Endodermal cell (in vitro differentiated cells): ENCODE results near the gene RUNX1. TPM values are rescaled to one million over a fixed set of nuclear protein-coding genes. Genes with fewer than 3 reads are reported as not detected.

Source experiments
- DNase-seq: peaks from one replicate; pipeline ENCODE4 v3.0.0-alpha.2; 2017
- H3K27ac ChIP-seq: 2 replicates; pipeline ENCODE4 v1.5.1; 2013; ENCODE audit warnings: mild to moderate bottlenecking, low read depth, low read length, moderate library complexity
- H3K27me3 ChIP-seq: 2 replicates; pipeline ENCODE4 v1.6.1; 2013; ENCODE audit warnings: mild to moderate bottlenecking, low read length, moderate library complexity; ENCODE audit not compliant: insufficient read depth, control insufficient read depth, poor library complexity, severe bottlenecking
- H3K36me3 ChIP-seq: 2 replicates; pipeline ENCODE4 v1.7.0; 2013; ENCODE audit warnings: mild to moderate bottlenecking, low read length, moderate library complexity; ENCODE audit not compliant: control insufficient read depth, insufficient read depth
- H3K4me1 ChIP-seq: one replicate; pipeline ENCODE4 v1.7.0; 2013; ENCODE audit warnings: low read length; ENCODE audit not compliant: control insufficient read depth, insufficient read depth
- H3K4me3 ChIP-seq: 2 replicates; pipeline ENCODE4 v1.5.1; 2013; ENCODE audit warnings: mild to moderate bottlenecking, low read length, moderate library complexity
- H3K9ac ChIP-seq: 2 replicates; pipeline ENCODE4 v1.6.1; 2013; ENCODE audit warnings: mild to moderate bottlenecking, low read length, moderate library complexity; ENCODE audit not compliant: poor library complexity, severe bottlenecking; ENCODE audit errors: extremely low read depth
- H3K9me3 ChIP-seq: 2 replicates; pipeline ENCODE4 v1.6.1; 2013; ENCODE audit warnings: mild to moderate bottlenecking, low read length, moderate library complexity; ENCODE audit not compliant: control insufficient read depth
- H3K27ac Mint-ChIP-seq: 2 replicates; pipeline ENCODE4 v1.8.0; 2020; ENCODE audit warnings: mixed read lengths
- H3K27me3 Mint-ChIP-seq: 2 replicates; pipeline ENCODE4 v1.8.0; 2021; ENCODE audit warnings: mild to moderate bottlenecking, mixed read lengths; ENCODE audit not compliant: insufficient read depth
- H3K36me3 Mint-ChIP-seq: 2 replicates; pipeline ENCODE4 v1.8.0; 2020; ENCODE audit warnings: low read depth, mixed read lengths
- H3K4me1 Mint-ChIP-seq: 2 replicates; pipeline ENCODE4 v1.8.0; 2020; ENCODE audit warnings: mixed read lengths
- H3K4me3 Mint-ChIP-seq: 2 replicates; pipeline ENCODE4 v1.8.0; 2020; ENCODE audit warnings: mild to moderate bottlenecking, moderate library complexity, mixed read lengths
- H3K9me3 Mint-ChIP-seq: 2 replicates; pipeline ENCODE4 v1.8.0; 2020; ENCODE audit warnings: mild to moderate bottlenecking, mixed read lengths
- WGBS, 2 experiments: methylation state at CpG; one replicate each; pipeline versions ENCODE4 v1.1.5 to v1.1.7; 2013; ENCODE audit warnings: missing lambda C conversion rate in 2 of 2, mixed read lengths in 1 of 2; ENCODE audit not compliant: insufficient coverage in 1 of 2, insufficient read length in 1 of 2; 5-methylcytosine and 5-hydroxymethylcytosine counted together
- total RNA-seq, 2 donors: library from RNA; stranded (reverse); fragmentation: NEBNext Ultra II Directional in 1 of 2; extraction: Animal tissue kit (Norgen Biotek cat#: 25700) in 1 of 2; gene quantifications; 2 replicates in 1 of 2; 3 replicates in 1 of 2; pipeline ENCODE4 v1.2.1, GENCODE V29; 2021
- TF ChIP-seq, protein P1 (sequence below): fragments of 200-600 bp; sonication (generic); conservative IDR thresholded peaks from 2 replicates; pipeline ENCODE4 v1.5.0; 2021; ENCODE audit warnings: antibody characterized with exemption, mild to moderate bottlenecking

RUNX1 gene
- total RNA-seq, 2 donors from 2014 or later: 0.31 to 2.8 TPM

DNA sequence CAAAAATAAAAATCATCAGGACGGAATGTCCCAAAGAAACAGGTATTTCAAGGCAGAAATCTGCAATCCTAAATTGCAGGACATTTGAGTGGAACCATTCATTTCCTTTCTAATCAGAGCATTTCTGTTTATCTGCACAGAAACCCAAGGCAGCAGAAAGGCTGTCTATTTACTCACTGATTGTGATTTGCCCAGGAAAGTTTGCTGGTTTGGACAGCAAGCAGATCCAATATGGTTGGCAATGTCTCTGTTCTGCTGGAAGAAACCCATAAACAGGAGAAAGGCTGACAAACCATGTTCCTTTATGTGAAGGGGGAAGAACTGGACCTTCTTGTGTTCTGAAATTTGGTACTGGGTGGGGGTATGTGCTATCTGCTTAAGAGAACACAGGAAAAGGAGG lies 260.2 kb downstream of the RUNX1 start:
- no peak overlapping the region for H3K27ac Mint-ChIP-seq
- no peak overlapping the region for H3K4me3 Mint-ChIP-seq
- H3K27me3 ChIP-seq: no peaks in the 10 kb centered on the region

DNA sequence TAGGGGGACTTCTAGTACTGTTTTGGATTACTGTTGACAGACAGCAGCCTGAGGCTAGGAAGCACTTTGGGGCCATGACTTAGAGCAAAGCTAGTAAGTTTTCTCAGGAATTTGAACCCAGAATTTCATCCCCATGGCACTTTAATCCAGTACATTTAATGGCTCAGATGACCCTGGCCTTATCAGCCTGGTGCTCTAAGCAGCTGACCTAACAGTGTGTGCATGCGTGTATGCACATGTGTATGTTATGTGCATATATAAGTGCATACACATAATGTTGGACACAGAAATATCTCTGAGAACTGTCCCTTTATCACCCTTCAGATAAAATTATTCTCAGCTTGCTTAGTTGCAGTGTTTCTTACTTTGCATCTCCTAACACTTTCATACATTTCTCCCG lies 265.3 kb downstream of the RUNX1 start:
- H3K9me3 Mint-ChIP-seq: no peaks in the 10 kb centered on the region
- H3K4me3 ChIP-seq: no peak overlapping the region
- 89% methylated on average over 2 of the region's 2 CpGs; no CpG with 5 or more reads in 1 of the 2 experiments for WGBS, 2 experiments

More for the DNA sequence above, 260.2 kb downstream of the RUNX1 start:
- Histone ChIP-seq H3K4me3 (no peak overlapping the region), H3K9me3 (no peaks in the 10 kb centered on the region), H3K9ac (no peak overlapping the region), H3K27ac (no peak overlapping the region), H3K36me3 (no peaks in the 10 kb centered on the region), H3K4me1 (no peaks in the 10 kb centered on the region)
- DNase-seq: no peak
- WGBS, 2 experiments: 86 to 93% methylated on average over 1 of the region's 1 CpG
- Mint-ChIP-seq H3K9me3 (no peaks in the 10 kb centered on the region), H3K27me3 (no peaks in the 10 kb centered on the region), H3K36me3 (peaks cover 2% of the 10 kb centered on the region), H3K4me1 (peaks cover 3% of the 10 kb centered on the region)
- TF ChIP-seq, protein P1, sequence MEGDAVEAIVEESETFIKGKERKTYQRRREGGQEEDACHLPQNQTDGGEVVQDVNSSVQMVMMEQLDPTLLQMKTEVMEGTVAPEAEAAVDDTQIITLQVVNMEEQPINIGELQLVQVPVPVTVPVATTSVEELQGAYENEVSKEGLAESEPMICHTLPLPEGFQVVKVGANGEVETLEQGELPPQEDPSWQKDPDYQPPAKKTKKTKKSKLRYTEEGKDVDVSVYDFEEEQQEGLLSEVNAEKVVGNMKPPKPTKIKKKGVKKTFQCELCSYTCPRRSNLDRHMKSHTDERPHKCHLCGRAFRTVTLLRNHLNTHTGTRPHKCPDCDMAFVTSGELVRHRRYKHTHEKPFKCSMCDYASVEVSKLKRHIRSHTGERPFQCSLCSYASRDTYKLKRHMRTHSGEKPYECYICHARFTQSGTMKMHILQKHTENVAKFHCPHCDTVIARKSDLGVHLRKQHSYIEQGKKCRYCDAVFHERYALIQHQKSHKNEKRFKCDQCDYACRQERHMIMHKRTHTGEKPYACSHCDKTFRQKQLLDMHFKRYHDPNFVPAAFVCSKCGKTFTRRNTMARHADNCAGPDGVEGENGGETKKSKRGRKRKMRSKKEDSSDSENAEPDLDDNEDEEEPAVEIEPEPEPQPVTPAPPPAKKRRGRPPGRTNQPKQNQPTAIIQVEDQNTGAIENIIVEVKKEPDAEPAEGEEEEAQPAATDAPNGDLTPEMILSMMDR: no peak

DNA sequence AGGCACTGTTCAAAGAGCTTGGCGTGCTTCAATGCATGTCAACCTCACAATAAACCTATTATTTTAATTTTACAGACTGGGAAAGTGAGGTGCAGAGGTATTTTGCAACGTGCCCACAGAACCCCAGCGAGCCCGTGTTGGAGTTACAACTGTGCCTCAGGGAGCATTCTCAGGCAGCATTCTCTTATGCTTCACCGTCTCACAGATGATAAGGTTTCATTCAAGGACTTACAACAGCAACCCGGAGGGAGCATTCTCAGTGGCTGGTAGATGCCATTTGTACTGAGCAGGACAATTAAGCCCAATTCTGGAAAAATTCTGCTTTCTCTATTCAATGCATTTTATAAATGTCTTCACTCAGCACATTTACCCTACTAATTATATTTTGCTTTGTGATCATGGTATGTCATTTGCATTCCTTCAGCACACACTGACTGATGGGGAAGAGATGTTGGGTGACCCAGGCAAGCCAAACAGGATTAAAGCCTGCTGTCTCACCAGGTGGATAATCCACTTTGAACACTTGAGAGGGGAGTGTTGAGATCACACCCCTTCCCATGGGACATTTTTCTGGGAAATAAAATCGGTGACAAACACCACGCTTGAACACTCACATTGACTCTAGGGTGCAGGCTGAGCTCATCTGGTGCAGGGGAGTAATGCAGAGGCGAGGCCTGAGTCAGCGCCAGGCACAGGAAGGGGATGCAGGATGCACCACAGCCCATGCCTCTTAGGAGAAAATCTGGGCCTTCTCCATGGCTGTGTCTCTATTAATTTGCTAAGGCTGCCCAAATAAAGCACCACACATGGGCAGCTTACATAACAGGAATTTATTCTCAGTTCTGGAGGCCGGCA lies 266.4 kb downstream of the RUNX1 start:
- no peak overlapping the region for H3K9ac ChIP-seq
- H3K27me3 ChIP-seq: no peaks in the 10 kb centered on the region
- no peak for DNase-seq
- H3K9me3 ChIP-seq: no peaks in the 10 kb centered on the region
- Mint-ChIP-seq H3K4me3 (no peak overlapping the region), H3K36me3 (no peaks in the 10 kb centered on the region), H3K27ac (no peak overlapping the region), H3K4me1 (peaks cover 18% of the 10 kb centered on the region), H3K27me3 (no peaks in the 10 kb centered on the region), H3K9me3 (no peaks in the 10 kb centered on the region)
- H3K36me3 ChIP-seq: no peaks in the 10 kb centered on the region
- peaks cover 5% of the 10 kb centered on the region for H3K4me1 ChIP-seq
- TF ChIP-seq, protein P1: no peak
- H3K27ac ChIP-seq: no peak overlapping the region
- WGBS, 2 experiments: 87 to 98% methylated on average over 8 to 11 of the region's 11 CpGs
- H3K4me3 ChIP-seq: no peak overlapping the region

More for the DNA sequence above, 265.3 kb downstream of the RUNX1 start:
- Mint-ChIP-seq H3K27me3 (no peaks in the 10 kb centered on the region), H3K27ac (no peak overlapping the region), H3K4me1 (peaks cover 20% of the 10 kb centered on the region), H3K4me3 (no peak overlapping the region), H3K36me3 (no peaks in the 10 kb centered on the region)
- Histone ChIP-seq H3K9ac (no peak overlapping the region), H3K36me3 (no peaks in the 10 kb centered on the region), H3K9me3 (no peaks in the 10 kb centered on the region), H3K27me3 (no peaks in the 10 kb centered on the region), H3K4me1 (peaks cover 5% of the 10 kb centered on the region), H3K27ac (no peak overlapping the region)
- DNase-seq: no peak
- TF ChIP-seq, protein P1: no peak
